Epithelial cell of proximal tubule (primary cell): ENCODE data around the gene RTN1. TPM values are rescaled to one million over a fixed set of nuclear protein-coding genes. Genes with fewer than 3 reads are reported as not detected.

Source experiments
- DNase-seq: peaks from one replicate; pipeline ENCODE4 v3.0.0-alpha.2; 2011; ENCODE audit warnings: low read depth
- H3K4me3 ChIP-seq: 2 replicates; pipeline ENCODE4 v1.5.1; 2011; ENCODE audit warnings: low read depth, mild to moderate bottlenecking, low read length
- CTCF ChIP-seq: conservative IDR thresholded peaks from 2 replicates; pipeline ENCODE4 v1.5.1; 2012; ENCODE audit warnings: low read depth, mild to moderate bottlenecking, low read length
- total RNA-seq: library from RNA; depleted of rRNA; stranded (reverse); fragments of >200 nt; gene quantifications from 2 replicates; pipeline ENCODE4 v1.2.3, GENCODE V29; 2015

The RTN1 gene
- total RNA-seq, 1 donor from 2014 or later, result 0.35 TPM

- H3K4me3 ChIP-seq, result no peak overlapping the region
- no peak for DNase-seq
- no peak for TF ChIP-seq CTCF
These were observed 240.9 kb downstream of the RTN1 start for GRCh38 chr14:59629444-59630287.

- no peak for TF ChIP-seq CTCF
- no peak overlapping the region for H3K4me3 ChIP-seq
- no peak for DNase-seq
These were observed 243.5 kb downstream of the RTN1 start for GRCh38 chr14:59627011-59627520.

GRCh38 chr14:59622631-59623030, 247.9 kb downstream of the RTN1 start:
- DNase-seq, result no peak
- no peak for TF ChIP-seq CTCF
- no peak overlapping the region for H3K4me3 ChIP-seq

- no peak overlapping the region for H3K4me3 ChIP-seq
- DNase-seq, result no peak
- no peak for TF ChIP-seq CTCF
These were observed 251.5 kb downstream of the RTN1 start for GRCh38 chr14:59619061-59619460.

- no peak for TF ChIP-seq CTCF
- no peak for DNase-seq
- H3K4me3 ChIP-seq, result no peak overlapping the region
These were observed 269.5 kb downstream of the RTN1 start for GRCh38 chr14:59601056-59601455.

GRCh38 chr14:59600211-59600945, 270.2 kb downstream of the RTN1 start:
- no peak overlapping the region for H3K4me3 ChIP-seq
- TF ChIP-seq CTCF, result no peak
- DNase-seq, result no peak
